NCI-H146 treated with DMSO at 0.1 percent for 48 hours (cell line): ENCODE results near the gene KLHL12.
A peak's percentile ranks its signal among the peaks of the same experiment; 100 is the strongest.

ENCODE experiments used
- DNase-seq: peaks from one replicate; lab custom pipeline; 2025; ENCODE audit not compliant: unreplicated experiment; lab: John Stamatoyannopoulos, UW

Gene KLHL12

GRCh38 chr1:202888531-202889360, 38.3 kb downstream of the KLHL12 start, which contains the start of gene RABIF:
RABIF (minus strand) TSS chr1:202889149; CDS start chr1:202889098, 51 bp downstream.
- peak; percentile 94 for DNase-seq

- DNase-seq = no peak
These were observed 38.9 kb downstream of the KLHL12 start for GRCh38 chr1:202888221-202888530.

- DNase-seq = no peak
These were observed 46.0 kb downstream of the KLHL12 start for GRCh38 chr1:202880961-202881460.

- no peak for DNase-seq
These were observed 47.0 kb downstream of the KLHL12 start for GRCh38 chr1:202880062-202880461.

- no peak for DNase-seq
These were observed 47.9 kb downstream of the KLHL12 start for GRCh38 chr1:202879128-202879527.

- DNase-seq = no peak
These were observed 54.0 kb downstream of the KLHL12 start for GRCh38 chr1:202873026-202873425.

- DNase-seq = no peak
These were observed 55.7 kb downstream of the KLHL12 start for GRCh38 chr1:202871367-202871766.

- no peak for DNase-seq
These were observed 64.1 kb downstream of the KLHL12 start for GRCh38 chr1:202862679-202863560.

GRCh38 chr1:202861420-202862132, 65.5 kb downstream of the KLHL12 start:
- DNase-seq = no peak

GRCh38 chr1:202860744-202861419, 66.2 kb downstream of the KLHL12 start:
- no peak for DNase-seq

- no peak for DNase-seq
These were observed 68.1 kb downstream of the KLHL12 start for GRCh38 chr1:202858789-202859414.

- no peak for DNase-seq
These were observed 68.7 kb downstream of the KLHL12 start for GRCh38 chr1:202858331-202858730.

- DNase-seq = no peak
These were observed 69.9 kb downstream of the KLHL12 start for GRCh38 chr1:202857136-202857610.

GRCh38 chr1:202856014-202856413, 71.0 kb downstream of the KLHL12 start:
- DNase-seq = no peak

- no peak for DNase-seq
These were observed 72.2 kb downstream of the KLHL12 start for GRCh38 chr1:202854787-202855186.

GRCh38 chr1:202852163-202852904, 74.7 kb downstream of the KLHL12 start:
- peak; percentile 4 for DNase-seq

- DNase-seq = no peak
These were observed 76.3 kb downstream of the KLHL12 start for GRCh38 chr1:202850593-202851362.

GRCh38 chr1:202848191-202848542, 78.9 kb downstream of the KLHL12 start:
- DNase-seq = no peak

GRCh38 chr1:202844935-202845334, 82.1 kb downstream of the KLHL12 start:
- no peak for DNase-seq
